ENCODE measurements around the gene OASL.
A peak's percentile ranks its signal among the peaks of the same experiment; 100 is the strongest.

OASL gene

DNA sequence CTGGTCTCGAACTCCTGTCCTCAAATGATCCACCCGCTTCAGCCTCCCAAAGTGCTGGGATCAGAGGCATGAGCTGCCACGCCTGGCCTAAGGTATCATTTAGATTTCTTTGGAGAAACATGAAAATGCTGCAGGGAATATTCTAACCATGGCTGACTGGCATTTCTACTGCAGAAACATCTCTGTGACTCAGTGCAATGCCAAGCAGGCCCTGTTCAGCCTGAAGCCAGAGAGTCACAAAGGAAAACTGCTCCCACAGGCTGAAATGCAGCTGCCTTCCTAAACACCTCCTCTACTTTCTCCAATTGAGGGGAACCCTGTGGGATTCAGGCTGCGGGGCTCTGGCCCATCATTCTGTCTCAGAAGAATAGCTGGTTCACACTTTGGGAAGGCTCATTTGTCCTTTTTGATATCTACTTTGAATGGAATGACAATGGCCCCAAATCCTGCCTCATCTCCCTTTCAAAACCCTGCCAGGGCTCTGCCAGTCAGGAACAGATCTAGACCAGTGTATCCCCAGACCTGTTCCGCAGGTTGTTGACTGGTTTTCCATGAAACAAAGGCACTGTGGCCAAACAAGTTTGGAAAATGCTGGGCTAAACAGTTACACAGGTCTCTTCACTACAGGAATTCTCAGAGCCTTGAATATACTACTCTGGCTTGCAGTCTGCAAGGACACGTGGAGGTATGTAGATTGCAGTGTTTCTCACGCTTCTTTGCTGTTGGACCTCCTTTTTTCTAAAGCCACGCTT, 30.5 kb downstream of the OASL start:
- Histone ChIP-seq H2BK120ac (ENCODE audit: low read depth, low read length) (no peak overlapping the region), H3K14ac (ENCODE audit: low read length in 2 of 2) (no peak overlapping the region), H3K79me1 (replicated peaks; ENCODE audit: low read length, poor library complexity, severe bottlenecking) (peaks cover 18% of the 10 kb centered on the region), H4K91ac (ENCODE audit: low read length) (no peak overlapping the region), H2AK5ac (ENCODE audit: low read length, severe bottlenecking) (no peak overlapping the region), H3K4me3 (ENCODE audit: insufficient read depth in 1 of 2, low read depth in 1 of 2, low read length in 2 of 2) (no peak overlapping the region), H3K23ac (ENCODE audit: low read length in 2 of 2) (no peak overlapping the region), H2BK15ac (ENCODE audit: low read depth, poor library complexity, severe bottlenecking) (no peak overlapping the region), H3K18ac (ENCODE audit: low read depth in 1 of 2, low read length in 2 of 2) (no peak overlapping the region), H2BK12ac (ENCODE audit: low read length in 2 of 2) (no peak overlapping the region), H3K4ac (ENCODE audit: low read depth in 1 of 2, low read length in 2 of 2) (no peak overlapping the region), H3K27me3 (ENCODE audit: control insufficient read depth in 1 of 2, insufficient read depth in 1 of 2, low read length in 2 of 2) (no peaks in the 10 kb centered on the region), H2AFZ (ENCODE audit: low read depth, low read length) (no peak overlapping the region), H3K4me2 (ENCODE audit: low read length, poor library complexity, severe bottlenecking) (no peak overlapping the region), H3K27ac (ENCODE audit: low read length, poor library complexity, severe bottlenecking) (no peak overlapping the region), H2BK5ac (ENCODE audit: low read depth, low read length, poor library complexity, severe bottlenecking) (no peak overlapping the region), H3K4me1 (ENCODE audit: control insufficient read depth, insufficient read depth, low read depth, low read length) (no peaks in the 10 kb centered on the region), H3K9me3 (ENCODE audit: control insufficient read depth, low read length) (no peaks in the 10 kb centered on the region), H3K9ac (ENCODE audit: low read length) (no peak overlapping the region), H4K8ac (ENCODE audit: low read length) (no peak overlapping the region), H3K36me3 (ENCODE audit: control insufficient read depth in 1 of 2, insufficient read depth in 2 of 2, low read depth in 1 of 2, low read length in 2 of 2) (peaks cover 60 to 83% of the 10 kb centered on the region in 2 experiments)
- WGBS, result 99% methylated on average over 8 of the region's 8 CpGs
- no peak for DNase-seq

DNA sequence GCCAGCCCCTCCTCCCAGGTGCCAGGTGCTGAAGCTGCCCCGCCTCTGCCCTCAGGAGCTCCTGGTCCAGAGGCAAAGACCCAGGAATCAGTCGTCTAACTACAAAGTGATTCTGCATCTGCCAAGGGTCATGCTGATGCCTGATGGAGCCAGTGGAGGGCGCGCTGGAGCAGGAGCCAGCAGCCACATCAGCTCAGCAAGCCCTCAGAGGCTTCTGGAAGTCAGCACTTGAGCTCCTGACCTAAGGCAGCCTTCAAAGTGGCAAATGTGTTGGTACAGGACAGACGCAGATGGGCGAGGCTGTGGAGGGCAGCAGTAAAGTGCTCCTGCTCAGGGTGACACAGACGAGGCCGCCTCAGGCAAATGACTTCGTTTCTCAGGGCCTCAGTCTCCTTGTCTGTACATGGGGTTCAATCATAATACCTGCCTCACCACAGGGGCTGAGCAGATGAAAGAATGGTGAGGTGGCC, 33.7 kb downstream of the OASL start:
- Histone ChIP-seq H3K36me3 (ENCODE audit: control insufficient read depth in 1 of 2, insufficient read depth in 2 of 2, low read depth in 1 of 2, low read length in 2 of 2) (peaks cover 75% of the 10 kb centered on the region in 2 experiments), H3K9me3 (ENCODE audit: control insufficient read depth, low read length) (no peaks in the 10 kb centered on the region), H3K4me3 (ENCODE audit: insufficient read depth in 1 of 2, low read depth in 1 of 2, low read length in 2 of 2) (no peak overlapping the region), H2BK15ac (ENCODE audit: low read depth, poor library complexity, severe bottlenecking) (no peak overlapping the region), H3K4me1 (ENCODE audit: control insufficient read depth, insufficient read depth, low read depth, low read length) (no peaks in the 10 kb centered on the region), H2BK120ac (ENCODE audit: low read depth, low read length) (no peak overlapping the region), H2AK5ac (ENCODE audit: low read length, severe bottlenecking) (no peak overlapping the region), H4K91ac (ENCODE audit: low read length) (no peak overlapping the region), H3K14ac (ENCODE audit: low read length in 2 of 2) (no peak overlapping the region), H2BK12ac (ENCODE audit: low read length in 2 of 2) (no peak overlapping the region), H3K27me3 (ENCODE audit: control insufficient read depth in 1 of 2, insufficient read depth in 1 of 2, low read length in 2 of 2) (no peaks in the 10 kb centered on the region), H3K79me1 (replicated peaks; ENCODE audit: low read length, poor library complexity, severe bottlenecking) (peaks cover 5% of the 10 kb centered on the region), H3K4ac (ENCODE audit: low read depth in 1 of 2, low read length in 2 of 2) (no peak overlapping the region), H3K23ac (ENCODE audit: low read length in 2 of 2) (no peak overlapping the region), H3K18ac (ENCODE audit: low read depth in 1 of 2, low read length in 2 of 2) (no peak overlapping the region), H4K8ac (ENCODE audit: low read length) (no peak overlapping the region), H3K27ac (ENCODE audit: low read length, poor library complexity, severe bottlenecking) (no peak overlapping the region), H3K9ac (ENCODE audit: low read length) (no peak overlapping the region), H3K4me2 (ENCODE audit: low read length, poor library complexity, severe bottlenecking) (no peak overlapping the region), H2BK5ac (ENCODE audit: low read depth, low read length, poor library complexity, severe bottlenecking) (no peak overlapping the region), H2AFZ (ENCODE audit: low read depth, low read length) (no peak overlapping the region)
- 57% methylated on average over 9 of the region's 9 CpGs for WGBS
- peak; percentile 54 for DNase-seq

DNA sequence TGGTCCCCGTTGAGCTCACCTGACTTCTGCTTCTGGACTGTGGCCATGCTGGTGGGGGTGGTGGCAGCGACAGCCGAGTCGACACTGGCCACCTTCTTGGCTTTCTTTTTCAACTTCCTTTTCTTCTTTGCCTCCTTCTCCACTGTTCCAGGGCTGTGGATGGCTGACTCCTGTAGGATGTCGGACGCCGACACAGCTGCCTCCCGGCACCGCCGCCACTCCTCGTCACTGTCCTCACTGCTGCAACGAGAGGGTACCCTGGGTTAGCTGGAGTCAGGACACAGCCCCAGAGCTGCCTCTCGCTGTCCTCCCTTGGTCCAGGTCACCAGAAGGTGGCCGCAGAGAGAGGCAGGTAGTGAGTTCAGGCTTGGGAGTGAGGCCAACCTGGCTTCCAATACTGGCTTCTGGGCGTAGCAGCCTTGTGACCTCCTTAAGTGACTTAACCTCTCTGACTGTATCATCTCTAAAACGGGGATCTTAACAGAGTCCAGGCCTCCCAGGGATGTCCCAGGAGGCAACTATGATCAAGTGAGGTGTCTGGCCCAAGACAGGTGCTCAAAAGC, 34.7 kb downstream of the OASL start:
- Histone ChIP-seq H3K4me2 (ENCODE audit: low read length, poor library complexity, severe bottlenecking) (no peak overlapping the region), H4K91ac (ENCODE audit: low read length) (no peak overlapping the region), H3K4me1 (ENCODE audit: control insufficient read depth, insufficient read depth, low read depth, low read length) (peaks cover 3% of the 10 kb centered on the region), H3K36me3 (ENCODE audit: control insufficient read depth in 1 of 2, insufficient read depth in 2 of 2, low read depth in 1 of 2, low read length in 2 of 2) (peaks cover 65 to 70% of the 10 kb centered on the region in 2 experiments), H2BK5ac (ENCODE audit: low read depth, low read length, poor library complexity, severe bottlenecking) (no peak overlapping the region), H3K9ac (ENCODE audit: low read length) (no peak overlapping the region), H3K4me3 (ENCODE audit: insufficient read depth in 1 of 2, low read depth in 1 of 2, low read length in 2 of 2) (no peak overlapping the region), H4K8ac (ENCODE audit: low read length) (no peak overlapping the region), H3K79me1 (replicated peaks; ENCODE audit: low read length, poor library complexity, severe bottlenecking) (peaks cover 4% of the 10 kb centered on the region), H2AK5ac (ENCODE audit: low read length, severe bottlenecking) (no peak overlapping the region), H2AFZ (ENCODE audit: low read depth, low read length) (no peak overlapping the region), H2BK12ac (ENCODE audit: low read length in 2 of 2) (no peak overlapping the region), H3K23ac (ENCODE audit: low read length in 2 of 2) (no peak overlapping the region), H3K9me3 (ENCODE audit: control insufficient read depth, low read length) (no peaks in the 10 kb centered on the region), H3K18ac (ENCODE audit: low read depth in 1 of 2, low read length in 2 of 2) (no peak overlapping the region), H3K27me3 (ENCODE audit: control insufficient read depth in 1 of 2, insufficient read depth in 1 of 2, low read length in 2 of 2) (no peaks in the 10 kb centered on the region), H2BK15ac (ENCODE audit: low read depth, poor library complexity, severe bottlenecking) (no peak overlapping the region), H2BK120ac (ENCODE audit: low read depth, low read length) (no peak overlapping the region), H3K27ac (ENCODE audit: low read length, poor library complexity, severe bottlenecking) (no peak overlapping the region), H3K4ac (ENCODE audit: low read depth in 1 of 2, low read length in 2 of 2) (no peak overlapping the region), H3K14ac (ENCODE audit: low read length in 2 of 2) (no peak overlapping the region)
- DNase-seq, result no peak
- WGBS, result 96% methylated on average over 13 of the region's 16 CpGs

DNA sequence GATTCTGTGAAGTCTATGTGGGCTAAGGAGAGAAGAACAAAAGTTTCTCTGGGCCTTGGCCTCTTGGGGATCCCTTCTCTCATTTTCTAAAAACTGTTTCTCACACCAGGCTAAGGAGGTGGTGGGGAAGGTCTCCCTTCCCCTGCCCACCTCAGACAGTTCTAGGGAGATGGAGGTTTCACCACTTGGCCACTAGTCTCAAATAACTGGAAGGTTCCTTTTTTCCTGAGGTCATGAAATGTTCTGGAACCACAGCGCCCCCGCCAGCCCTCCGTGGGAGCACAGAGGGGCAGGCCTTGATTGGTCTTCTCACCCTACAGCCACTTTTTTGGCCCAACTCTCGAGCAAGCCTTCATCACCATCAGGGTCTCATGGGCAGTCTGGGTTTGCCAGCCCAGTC, 35.4 kb downstream of the OASL start:
- Histone ChIP-seq H2AFZ (ENCODE audit: low read depth, low read length) (no peak overlapping the region), H3K23ac (ENCODE audit: low read length in 2 of 2) (no peak overlapping the region), H4K8ac (ENCODE audit: low read length) (no peak overlapping the region), H2BK5ac (ENCODE audit: low read depth, low read length, poor library complexity, severe bottlenecking) (no peak overlapping the region), H2BK12ac (ENCODE audit: low read length in 2 of 2) (no peak overlapping the region), H2BK120ac (ENCODE audit: low read depth, low read length) (no peak overlapping the region), H2BK15ac (ENCODE audit: low read depth, poor library complexity, severe bottlenecking) (no peak overlapping the region), H3K79me1 (replicated peaks; ENCODE audit: low read length, poor library complexity, severe bottlenecking) (peaks cover 2% of the 10 kb centered on the region), H3K27ac (ENCODE audit: low read length, poor library complexity, severe bottlenecking) (no peak overlapping the region), H3K27me3 (ENCODE audit: control insufficient read depth in 1 of 2, insufficient read depth in 1 of 2, low read length in 2 of 2) (peaks cover 0 to 6% of the 10 kb centered on the region in 2 experiments), H3K14ac (ENCODE audit: low read length in 2 of 2) (no peak overlapping the region), H3K18ac (ENCODE audit: low read depth in 1 of 2, low read length in 2 of 2) (no peak overlapping the region), H3K4ac (ENCODE audit: low read depth in 1 of 2, low read length in 2 of 2) (no peak overlapping the region), H3K9ac (ENCODE audit: low read length) (no peak overlapping the region), H2AK5ac (ENCODE audit: low read length, severe bottlenecking) (no peak overlapping the region), H3K9me3 (ENCODE audit: control insufficient read depth, low read length) (no peaks in the 10 kb centered on the region), H3K4me2 (ENCODE audit: low read length, poor library complexity, severe bottlenecking) (no peak overlapping the region), H3K36me3 (ENCODE audit: control insufficient read depth in 1 of 2, insufficient read depth in 2 of 2, low read depth in 1 of 2, low read length in 2 of 2) (peaks cover 59 to 63% of the 10 kb centered on the region in 2 experiments), H3K4me3 (ENCODE audit: insufficient read depth in 1 of 2, low read depth in 1 of 2, low read length in 2 of 2) (no peak overlapping the region), H3K4me1 (ENCODE audit: control insufficient read depth, insufficient read depth, low read depth, low read length) (peaks cover 4% of the 10 kb centered on the region), H4K91ac (ENCODE audit: low read length) (no peak overlapping the region)
- 96% methylated on average over 3 of the region's 4 CpGs for WGBS
- no peak for DNase-seq

Data from mesenchymal stem cell (in vitro differentiated cells and primary cell).